ENCODE results near the gene NVL.

DNA sequence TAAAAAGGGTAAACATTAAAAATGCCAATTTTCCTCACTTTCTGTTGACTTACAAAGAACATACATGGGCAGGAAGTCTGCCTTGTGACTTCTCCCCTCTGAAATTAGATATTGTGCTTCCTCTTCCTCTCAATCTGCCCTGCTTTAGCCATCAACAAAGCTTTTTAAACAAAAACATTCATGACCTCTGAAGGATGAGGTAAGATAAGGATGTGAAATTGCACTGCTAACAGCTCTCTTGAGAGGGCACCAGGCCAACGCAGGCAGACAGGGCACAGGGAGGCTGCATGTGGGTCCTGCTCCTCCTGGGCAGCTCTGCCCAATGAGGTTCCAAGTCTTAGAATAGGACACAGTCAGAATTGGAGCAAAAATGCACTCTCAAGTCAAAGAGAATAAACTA, 84.8 kb downstream of the NVL start:
- TF ChIP-seq, protein P1, sequence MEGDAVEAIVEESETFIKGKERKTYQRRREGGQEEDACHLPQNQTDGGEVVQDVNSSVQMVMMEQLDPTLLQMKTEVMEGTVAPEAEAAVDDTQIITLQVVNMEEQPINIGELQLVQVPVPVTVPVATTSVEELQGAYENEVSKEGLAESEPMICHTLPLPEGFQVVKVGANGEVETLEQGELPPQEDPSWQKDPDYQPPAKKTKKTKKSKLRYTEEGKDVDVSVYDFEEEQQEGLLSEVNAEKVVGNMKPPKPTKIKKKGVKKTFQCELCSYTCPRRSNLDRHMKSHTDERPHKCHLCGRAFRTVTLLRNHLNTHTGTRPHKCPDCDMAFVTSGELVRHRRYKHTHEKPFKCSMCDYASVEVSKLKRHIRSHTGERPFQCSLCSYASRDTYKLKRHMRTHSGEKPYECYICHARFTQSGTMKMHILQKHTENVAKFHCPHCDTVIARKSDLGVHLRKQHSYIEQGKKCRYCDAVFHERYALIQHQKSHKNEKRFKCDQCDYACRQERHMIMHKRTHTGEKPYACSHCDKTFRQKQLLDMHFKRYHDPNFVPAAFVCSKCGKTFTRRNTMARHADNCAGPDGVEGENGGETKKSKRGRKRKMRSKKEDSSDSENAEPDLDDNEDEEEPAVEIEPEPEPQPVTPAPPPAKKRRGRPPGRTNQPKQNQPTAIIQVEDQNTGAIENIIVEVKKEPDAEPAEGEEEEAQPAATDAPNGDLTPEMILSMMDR (IDR thresholded peaks at IDR 0.05; ENCODE audit: low read length), result no peak
- TF ChIP-seq EZH2 (IDR thresholded peaks at IDR 0.05; ENCODE audit: borderline replicate concordance, low read length), result no peak

Measured in OCI-LY1 (cell line).